Cardiac septum (tissue), 1 donor: ENCODE data around the gene AEBP2. TPM values are rescaled to one million over a fixed set of nuclear protein-coding genes. Genes with fewer than 3 reads are reported as not detected.

Experiments
- DNase-seq: peaks from one replicate; pipeline ENCODE4 v3.0.0-alpha.2; 2020; ENCODE audit warnings: low spot score
- intact Hi-C: fragments of 100-400 bp; cut with DNase I; formaldehyde crosslinking; loops from one replicate; pipeline ENCODE4 v1.14.0; 2022
- total RNA-seq: library from RNA; stranded (reverse); fragmentation: NEBNext Ultra II Directional; extraction: Animal tissue kit (Norgen Biotek cat#: 25700); gene quantifications from one replicate; pipeline ENCODE4 v1.2.1, GENCODE V29; 2021
- donor health status: DM: no; HTN: no; CAD: no.

AEBP2 gene
- total RNA-seq, 1 donor from 2014 or later, result 27.2 TPM

DNA sequence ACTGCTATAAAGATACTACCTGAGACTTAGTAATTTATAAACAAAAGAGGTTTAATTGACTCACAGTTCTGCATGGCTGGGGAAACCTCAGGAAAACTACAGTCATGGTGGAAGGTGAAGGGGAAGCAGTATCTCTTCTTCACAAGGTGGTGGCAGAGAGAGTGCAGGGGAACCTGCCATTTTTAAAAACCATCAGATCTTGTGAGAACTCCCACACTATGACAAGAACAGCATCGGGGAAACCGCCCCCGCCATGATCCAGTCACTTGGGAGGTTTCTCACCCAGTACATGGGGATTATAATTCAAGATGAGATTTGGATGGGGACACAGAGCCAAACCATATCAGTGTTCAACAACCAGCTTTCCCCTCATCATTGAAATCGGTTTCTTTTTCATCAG lies 49.9 kb downstream of the AEBP2 start:
- intact Hi-C loops, result no loop called here
- no peak for DNase-seq

DNA sequence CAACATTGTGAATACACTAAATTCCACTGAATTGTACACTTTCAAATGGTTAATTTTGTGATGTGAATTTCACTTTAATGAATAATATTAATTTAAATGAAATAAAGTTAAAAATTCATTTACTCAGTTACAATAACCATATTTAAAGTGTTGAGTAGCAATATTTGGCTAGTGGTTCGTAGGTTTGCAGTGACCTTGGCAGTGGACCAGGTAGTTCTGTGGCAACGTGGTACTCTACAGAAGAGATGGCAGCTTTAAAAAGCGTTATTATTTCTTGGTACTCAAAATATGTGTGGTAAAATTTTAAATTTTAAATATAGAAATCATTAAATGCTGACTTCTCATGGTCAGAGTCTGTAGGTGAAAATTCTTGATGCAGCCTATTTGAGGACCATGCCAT lies 51.6 kb downstream of the AEBP2 start:
- intact Hi-C loops, result no loop called here
- DNase-seq, result no peak

GRCh38 chr12:19491863-19492262 lies 52.6 kb downstream of the AEBP2 start:
- intact Hi-C loops, result no loop called here
- DNase-seq, result no peak

DNA sequence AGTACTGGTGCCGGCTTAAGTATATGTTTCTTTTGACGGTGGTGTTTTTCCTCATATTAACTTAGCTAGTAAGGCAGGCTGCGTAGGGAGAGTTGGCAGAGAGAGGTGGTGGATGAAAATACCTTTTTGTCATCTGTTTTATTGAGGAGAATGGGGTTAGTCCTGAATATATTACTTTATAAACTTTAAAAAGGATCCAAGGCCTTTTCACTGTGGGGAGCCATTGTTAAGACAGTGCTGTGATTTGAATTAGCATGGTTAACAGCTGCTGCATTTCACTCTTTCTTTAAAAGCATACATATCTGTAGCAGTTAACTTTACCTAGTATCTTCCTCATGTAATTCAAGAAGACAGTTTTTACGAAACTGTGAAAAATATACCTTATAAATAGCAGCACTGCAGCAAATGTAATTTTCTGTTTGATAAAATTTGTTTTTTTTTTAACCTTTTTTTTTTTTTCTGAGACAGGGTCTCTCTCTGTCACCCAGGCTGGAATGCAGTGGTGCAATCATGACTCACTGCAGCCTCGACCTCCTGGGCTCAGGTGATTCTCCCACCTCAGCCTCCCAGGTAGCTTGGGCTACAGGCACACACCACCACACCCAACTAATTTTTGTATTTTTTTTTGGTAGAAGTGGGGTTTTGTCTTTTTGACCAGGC lies 57.1 kb downstream of the AEBP2 start:
- intact Hi-C loops, result no loop called here
- no peak for DNase-seq

- intact Hi-C loops, result no loop called here
- DNase-seq, result no peak
Observed at GRCh38 chr12:19498099-19498498, 58.8 kb downstream of the AEBP2 start.

DNA sequence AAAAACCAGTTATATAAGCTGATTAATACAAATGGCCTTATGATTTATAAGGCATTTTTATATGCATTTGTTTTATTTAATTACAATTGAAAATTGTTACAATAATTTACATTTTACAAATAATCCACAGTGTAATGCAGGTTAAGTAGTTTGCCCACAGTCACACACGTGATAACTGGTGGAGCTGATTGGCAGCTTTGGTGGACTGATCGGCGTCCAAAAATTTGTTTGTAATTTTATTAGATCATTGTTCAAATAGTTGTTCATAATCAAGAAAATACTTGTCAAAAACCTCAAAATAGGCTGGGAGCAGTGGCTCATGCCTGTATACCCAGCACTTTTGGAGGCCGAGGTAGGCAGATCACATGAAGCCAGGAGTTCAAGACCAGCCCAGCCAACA lies 59.7 kb downstream of the AEBP2 start:
- intact Hi-C loops, result no loop called here
- DNase-seq, result no peak

- intact Hi-C loops, result loop anchor here (10.0 kb wide), 1 partner anchor 138 kb away; no protein-coding TSS in a partner anchor
Observed at GRCh38 chr12:19506497-19506896, 67.2 kb downstream of the AEBP2 start.

DNA sequence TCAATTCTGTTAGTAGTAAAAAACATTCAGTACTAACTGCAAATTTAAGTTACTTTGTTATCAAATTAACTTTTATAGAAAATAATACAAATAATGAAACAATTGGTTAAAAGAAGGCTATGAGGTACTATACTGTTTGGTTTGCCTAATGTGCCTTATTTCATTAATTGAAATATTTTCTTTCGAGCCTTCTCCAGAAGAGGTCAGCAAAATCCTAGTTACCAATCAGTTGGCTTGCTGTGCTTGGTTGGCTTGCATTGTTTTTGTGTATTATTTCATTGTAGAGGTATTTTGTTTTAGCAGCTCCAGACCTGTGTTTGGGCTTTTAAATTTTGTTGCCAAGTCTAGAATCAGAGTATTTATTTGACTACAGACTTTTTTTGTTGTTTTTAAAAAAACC lies 68.5 kb downstream of the AEBP2 start:
- intact Hi-C loops, result loop anchor here (10.0 kb wide), 1 partner anchor 137 kb away; no protein-coding TSS in a partner anchor
- DNase-seq, result no peak

More at GRCh38 chr12:19506497-19506896, 67.2 kb downstream of the AEBP2 start:
- no peak for DNase-seq

DNA sequence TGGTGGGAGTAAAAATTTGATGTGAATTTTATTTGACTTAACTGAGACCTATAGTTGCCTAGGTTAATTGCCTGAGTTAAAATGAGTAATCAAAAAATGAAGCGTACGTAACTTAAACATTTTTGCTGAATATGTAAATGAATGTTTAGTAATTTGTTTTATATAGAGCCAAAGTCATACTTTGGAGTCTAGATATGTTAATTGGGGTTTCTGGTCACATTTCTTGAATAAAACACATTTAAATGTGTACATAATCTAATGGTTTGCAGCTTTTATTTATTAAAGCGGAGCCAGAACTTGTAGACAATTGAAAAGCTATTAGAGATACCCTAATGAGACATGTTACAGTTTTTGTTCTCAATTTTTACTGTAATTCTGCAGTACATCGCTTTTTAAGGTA lies 71.2 kb downstream of the AEBP2 start:
- intact Hi-C loops, result no loop called here
- no peak for DNase-seq

DNA sequence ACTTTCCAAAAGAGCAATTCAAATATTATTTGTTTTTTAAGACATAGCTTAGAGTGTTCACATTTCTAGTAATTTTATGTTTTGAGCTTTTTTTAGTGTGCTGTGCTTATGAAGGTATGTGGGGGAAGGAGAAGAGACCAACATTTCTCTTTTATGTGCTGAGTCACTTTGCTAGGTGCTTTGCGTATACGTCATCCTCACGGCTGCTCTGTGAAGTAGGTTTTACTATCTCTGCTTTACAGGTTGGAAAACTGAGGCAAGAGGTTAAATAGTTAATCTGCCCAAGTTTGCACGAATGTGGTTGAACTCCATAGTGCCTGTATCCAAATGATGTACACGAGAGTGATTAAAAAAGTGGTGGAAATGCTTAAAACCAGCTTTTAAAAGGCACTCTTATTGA lies 75.9 kb downstream of the AEBP2 start:
- DNase-seq, result no peak
- intact Hi-C loops, result no loop called here

- intact Hi-C loops, result no loop called here
Observed at GRCh38 chr12:19517583-19517982, 78.3 kb downstream of the AEBP2 start.

DNA sequence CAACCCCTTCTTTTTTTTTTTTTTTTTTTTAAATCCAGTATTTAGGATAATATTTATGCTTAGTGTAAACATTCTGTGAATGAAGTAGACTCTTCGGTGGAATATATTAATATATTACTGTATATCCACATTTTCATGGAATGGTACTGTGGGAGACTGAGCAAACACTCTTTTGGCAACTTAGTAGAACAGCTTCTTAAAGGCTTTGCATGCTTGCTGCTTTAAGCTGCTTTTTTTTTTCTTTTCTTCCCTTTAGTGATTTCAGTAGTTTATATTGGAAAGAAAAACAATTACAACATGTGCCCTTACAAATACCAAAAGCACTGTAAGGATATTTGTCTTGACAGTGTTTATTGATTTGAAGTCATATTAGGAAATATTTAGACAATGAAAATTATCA lies 78.9 kb downstream of the AEBP2 start:
- intact Hi-C loops, result no loop called here
- no peak for DNase-seq

More at GRCh38 chr12:19517583-19517982, 78.3 kb downstream of the AEBP2 start:
- no peak for DNase-seq

- intact Hi-C loops, result no loop called here
- no peak for DNase-seq
Observed at GRCh38 chr12:19520646-19521415, 81.5 kb downstream of the AEBP2 start.

DNA sequence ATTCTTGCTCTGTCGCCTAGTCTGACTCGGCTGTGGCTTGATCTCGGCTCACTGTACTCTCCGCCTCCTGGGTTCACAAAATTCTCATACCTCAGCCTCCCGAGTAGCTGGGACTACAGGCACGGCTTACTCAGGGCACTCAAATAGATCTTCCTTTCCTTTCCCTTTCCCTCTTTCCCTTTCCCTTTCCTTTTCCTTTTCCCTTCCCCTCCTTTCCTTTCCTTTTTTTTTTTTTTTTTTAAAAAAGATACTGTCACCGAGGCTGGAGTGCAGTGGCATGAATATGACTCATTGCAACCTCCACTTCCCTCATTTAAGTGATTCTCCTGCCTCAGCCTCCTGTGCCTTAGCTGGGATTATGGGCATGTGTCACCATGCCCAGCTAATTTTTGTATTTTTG lies 86.0 kb downstream of the AEBP2 start:
- intact Hi-C loops, result no loop called here
- DNase-seq, result no peak

DNA sequence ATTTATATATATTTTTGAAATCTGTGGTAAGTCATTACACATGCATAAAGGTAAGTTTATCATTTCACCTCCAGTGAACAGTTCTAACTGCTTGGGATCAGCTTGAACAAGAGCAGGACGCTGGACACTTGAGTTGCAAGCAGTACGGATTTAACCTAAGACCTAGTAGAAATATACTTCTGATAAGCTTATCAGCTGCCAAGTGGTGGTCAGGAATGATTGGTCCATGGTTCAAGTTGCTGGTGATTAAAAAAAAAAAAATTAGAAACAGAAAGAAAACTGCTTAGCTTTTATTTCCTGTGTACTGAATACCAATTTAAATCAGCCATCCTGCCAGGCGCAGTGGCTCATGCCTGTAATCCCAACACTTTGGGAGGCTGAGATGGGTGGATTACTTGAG lies 88.6 kb downstream of the AEBP2 start:
- no peak for DNase-seq
- intact Hi-C loops, result no loop called here

DNA sequence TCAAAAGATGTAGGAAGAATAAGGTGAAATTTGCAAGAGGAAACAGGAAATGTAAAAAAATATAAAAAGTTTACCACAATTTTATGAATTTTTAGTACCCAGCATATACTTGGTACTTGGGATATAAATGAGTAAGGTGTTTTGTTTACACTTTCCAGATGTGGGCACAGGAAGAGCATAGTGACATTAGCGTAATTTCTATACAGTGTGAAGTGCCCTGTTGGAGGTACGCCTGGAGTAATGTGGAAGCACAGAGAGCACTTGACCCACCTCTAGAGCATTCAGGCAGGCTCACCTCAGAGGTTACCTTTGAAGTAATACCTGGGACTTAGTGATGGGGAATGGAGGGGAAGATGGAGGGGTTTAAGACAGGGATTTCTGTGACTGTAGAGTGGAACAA lies 89.5 kb downstream of the AEBP2 start:
- DNase-seq, result no peak
- intact Hi-C loops, result no loop called here

DNA sequence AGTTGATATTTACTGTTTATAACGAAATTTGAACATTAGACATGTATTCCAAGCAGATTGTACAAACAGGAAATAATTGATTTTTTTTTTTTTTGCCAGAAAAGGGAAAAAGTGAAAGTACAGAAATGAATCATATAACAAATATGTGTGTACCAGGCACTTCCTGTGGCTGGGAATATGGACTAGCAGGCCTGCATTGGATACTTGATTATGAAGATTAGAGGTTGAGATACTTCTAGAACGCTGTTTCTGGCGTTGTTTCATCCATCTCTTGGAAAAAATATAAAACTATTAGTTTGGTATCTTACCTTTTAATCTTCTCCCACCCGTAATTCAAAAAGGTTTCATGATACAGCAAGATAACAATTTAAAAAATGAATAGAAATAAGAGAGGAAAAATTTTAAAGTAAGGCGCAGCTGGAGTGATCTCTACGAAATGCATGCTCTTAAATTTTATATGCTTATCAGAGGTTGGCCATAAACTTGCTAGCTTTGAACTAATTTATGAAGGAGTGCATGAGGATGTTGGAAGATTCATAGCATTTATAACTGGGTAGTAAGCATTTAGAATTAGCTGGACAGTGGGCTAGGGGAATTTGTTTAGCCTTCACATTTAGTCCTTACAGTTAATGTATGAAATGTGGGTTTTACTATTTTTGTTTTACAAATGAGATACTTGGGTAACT lies 90.8 kb downstream of the AEBP2 start:
- intact Hi-C loops, result no loop called here
- DNase-seq, result no peak

GRCh38 chr12:19530637-19531023 lies 91.3 kb downstream of the AEBP2 start:
- DNase-seq, result no peak
- intact Hi-C loops, result no loop called here

DNA sequence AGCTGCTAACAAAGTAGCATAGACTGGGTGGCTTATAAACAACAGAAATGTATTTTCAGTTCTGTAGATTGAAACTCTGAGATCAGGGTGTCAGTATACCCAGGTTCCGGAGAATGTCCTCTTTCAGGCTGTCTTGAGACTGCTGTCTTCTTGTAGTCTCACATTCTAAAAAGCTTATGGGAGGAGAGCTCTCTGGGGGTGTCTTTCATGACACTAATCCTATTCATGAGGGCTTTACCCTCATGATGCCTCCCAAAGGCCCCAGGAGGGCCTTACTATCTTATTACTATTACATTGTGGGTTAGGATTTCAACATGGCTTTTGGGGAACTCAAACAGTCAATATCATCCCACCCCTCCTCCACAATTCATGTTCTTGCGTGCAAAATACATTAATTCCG lies 94.3 kb downstream of the AEBP2 start:
- intact Hi-C loops, result no loop called here
- no peak for DNase-seq

DNA sequence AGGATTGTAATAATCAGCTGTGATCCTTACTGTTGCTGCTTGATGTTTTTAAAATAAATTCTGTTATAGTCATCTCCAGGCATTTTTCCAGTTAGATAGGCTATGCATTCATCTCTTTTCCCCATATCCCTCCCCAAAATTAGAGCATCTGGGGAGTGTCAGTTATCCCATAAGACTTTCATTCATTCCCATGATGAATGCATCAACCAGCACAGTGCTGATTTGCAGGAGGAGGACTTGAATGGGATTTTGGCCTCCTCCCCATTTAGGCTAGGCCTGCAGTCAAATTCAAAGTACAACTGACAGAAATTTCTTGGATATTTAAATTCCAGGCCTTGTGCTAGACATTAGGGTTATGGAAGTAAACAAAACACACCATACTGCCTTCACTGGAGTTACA lies 99.8 kb downstream of the AEBP2 start:
- no peak for DNase-seq
- intact Hi-C loops, result no loop called here

DNA sequence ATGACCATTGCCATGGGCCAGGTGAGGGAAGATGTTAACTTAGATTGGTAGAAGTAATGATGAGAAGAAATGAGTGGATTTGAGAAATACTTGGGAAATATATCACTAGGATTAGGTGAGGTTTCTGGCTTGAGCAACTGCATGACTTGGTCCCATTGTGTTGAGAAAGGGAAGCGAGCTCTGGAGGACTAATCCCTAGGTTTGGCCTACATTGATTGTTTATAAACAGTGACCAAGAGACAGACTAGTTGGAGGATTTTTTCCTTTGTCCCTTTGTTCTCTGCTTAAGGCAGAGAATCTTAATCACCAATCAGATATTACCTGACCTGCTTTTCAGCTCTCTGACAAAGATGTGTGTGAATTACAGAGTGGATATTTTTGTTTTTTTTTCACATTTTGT lies 100.5 kb downstream of the AEBP2 start:
- intact Hi-C loops, result no loop called here
- no peak for DNase-seq
